Smooth muscle cell (in vitro differentiated cells): Measurements from ENCODE around the gene TMC7. TPM values are rescaled to one million over a fixed set of nuclear protein-coding genes. Genes with fewer than 3 reads are reported as not detected.
A peak's percentile ranks its signal among the peaks of the same experiment; 100 is the strongest.

Source experiments
- DNase-seq: peaks from one replicate; lab custom pipeline; 2025; ENCODE audit not compliant: unreplicated experiment; lab: John Stamatoyannopoulos, UW
- H2AFZ ChIP-seq: fragments of 200-600 bp; sonication (generic); 2 replicates; pipeline ENCODE4 v1.6.0; 2016; ENCODE audit warnings: antibody characterized with exemption, low read depth, mild to moderate bottlenecking
- H3F3A ChIP-seq: fragments of 200-600 bp; sonication (generic); 2 replicates; pipeline ENCODE4 v1.6.0; 2017; ENCODE audit warnings: antibody characterized with exemption, low read depth
- H3K27ac ChIP-seq: fragments of 200-600 bp; sonication (generic); 2 replicates; pipeline ENCODE4 v1.5.1; 2016; ENCODE audit warnings: low read depth, mild to moderate bottlenecking
- H3K27me3 ChIP-seq: fragments of 200-600 bp; sonication (generic); 2 replicates; pipeline ENCODE4 v1.6.1; 2016; ENCODE audit warnings: low read depth, mild to moderate bottlenecking
- H3K36me3 ChIP-seq: fragments of 200-600 bp; sonication (generic); 2 replicates; pipeline ENCODE4 v1.5.1; 2016; ENCODE audit warnings: low read depth
- H3K4me1 ChIP-seq: fragments of 200-600 bp; sonication (generic); 2 replicates; pipeline ENCODE4 v1.5.1; 2016; ENCODE audit warnings: low read depth
- H3K4me2 ChIP-seq: fragments of 200-600 bp; sonication (generic); 2 replicates; pipeline ENCODE4 v1.6.0; 2016; ENCODE audit warnings: mild to moderate bottlenecking
- H3K4me3 ChIP-seq: fragments of 200-600 bp; sonication (generic); 2 replicates; pipeline ENCODE4 v1.5.1; 2016; ENCODE audit warnings: mild to moderate bottlenecking
- H3K79me2 ChIP-seq: fragments of 200-600 bp; sonication (generic); 2 replicates; pipeline ENCODE4 v1.6.0; 2016; ENCODE audit warnings: low read depth, mild to moderate bottlenecking
- H3K9ac ChIP-seq: fragments of 200-600 bp; sonication (generic); 2 replicates; pipeline ENCODE4 v1.6.0; 2016; ENCODE audit warnings: low read depth
- H3K9me3 ChIP-seq: fragments of 200-600 bp; sonication (generic); replicated peaks from 2 replicates; pipeline ENCODE4 v1.5.1; 2016; ENCODE audit warnings: low read depth
- H4K20me1 ChIP-seq: fragments of 200-600 bp; sonication (generic); 2 replicates; pipeline ENCODE4 v1.6.0; 2016; ENCODE audit warnings: low read depth
- CTCF ChIP-seq: fragments of 200-600 bp; sonication (generic); IDR thresholded peaks from 2 replicates; pipeline ENCODE4 v1.5.1; 2017; ENCODE audit warnings: borderline replicate concordance, mild to moderate bottlenecking, antibody characterized with exemption; ENCODE audit not compliant: insufficient read depth, poor library complexity, severe bottlenecking
- WGBS: methylation state at CpG from one replicate; pipeline ENCODE4 v1.1.7; 2016; ENCODE audit warnings: low lambda C conversion rate; 5-methylcytosine and 5-hydroxymethylcytosine counted together
- polyA plus RNA-seq: library from polyadenylated mRNA; unstranded; fragments of >200 nt; fragmentation: Nextera tagmentation; extraction: Ambion mirVana; gene quantifications from 2 replicates; pipeline ENCODE4 v1.2.1, GENCODE V29; 2016
- total RNA-seq: library from RNA; depleted of rRNA; stranded (reverse); fragments of >200 nt; gene quantifications from 2 replicates; pipeline ENCODE4 v1.2.3, GENCODE V29; 2014

Gene TMC7
- total and polyA plus RNA-seq, 2 experiments from 2014 or later, result 0.54 to 1.7 TPM

GRCh38 chr16:19066988-19067348, 83.2 kb downstream of the TMC7 start:
- Histone ChIP-seq H3F3A (no peaks in the 10 kb centered on the region), H4K20me1 (no peaks in the 10 kb centered on the region), H3K79me2 (no peaks in the 10 kb centered on the region), H2AFZ (peak overlapping the region; percentile 9), H3K9me3 (no peaks in the 10 kb centered on the region), H3K27me3 (no peaks in the 10 kb centered on the region), H3K4me2 (peak overlapping the region; percentile 71), H3K36me3 (no peaks in the 10 kb centered on the region), H3K9ac (peak overlapping the region; percentile 100), H3K4me1 (no peaks in the 10 kb centered on the region), H3K4me3 (peak overlapping the region; percentile 78), H3K27ac (peak overlapping the region; percentile 99)
- DNase-seq, result no peak
- TF ChIP-seq CTCF, result no peak
- WGBS, result 74% methylated on average over 9 of the region's 9 CpGs

- no peaks in the 10 kb centered on the region for H3F3A ChIP-seq
- peak within 1 kb of the TSS; percentile 78 for H3K4me3 ChIP-seq
- no peak for TF ChIP-seq CTCF
- H2AFZ ChIP-seq, result peak within 1 kb of the TSS; percentile 92
- no peaks in the 10 kb centered on the region for H3K4me1 ChIP-seq
- H3K27me3 ChIP-seq, result no peaks in the 10 kb centered on the region
- H3K9ac ChIP-seq, result peak within 1 kb of the TSS; percentile 100
- peak; percentile 98 for DNase-seq
- WGBS, result under 1% methylated on average over 65 of the region's 68 CpGs
- peak within 1 kb of the TSS; percentile 99 for H3K27ac ChIP-seq
- H3K9me3 ChIP-seq, result no peaks in the 10 kb centered on the region
- H3K79me2 ChIP-seq, result no peaks in the 10 kb centered on the region
- no peaks in the 10 kb centered on the region for H4K20me1 ChIP-seq
- no peaks in the 10 kb centered on the region for H3K36me3 ChIP-seq
- H3K4me2 ChIP-seq, result peak within 1 kb of the TSS; percentile 84
Measured at GRCh38 chr16:19067349-19068236, 83.9 kb downstream of the TMC7 start, which contains the start of gene COQ7. COQ7 (plus strand) TSS chr16:19067614; CDS start chr16:19067665, 51 bp downstream.

GRCh38 chr16:19068237-19068815, 84.6 kb downstream of the TMC7 start:
- no peak for TF ChIP-seq CTCF
- peak overlapping the region; percentile 92 for H2AFZ ChIP-seq
- peak overlapping the region; percentile 100 for H3K9ac ChIP-seq
- H3K79me2 ChIP-seq, result no peaks in the 10 kb centered on the region
- H3K36me3 ChIP-seq, result no peaks in the 10 kb centered on the region
- H3K9me3 ChIP-seq, result no peaks in the 10 kb centered on the region
- H3K4me3 ChIP-seq, result peak overlapping the region; percentile 78
- H3F3A ChIP-seq, result no peaks in the 10 kb centered on the region
- H4K20me1 ChIP-seq, result no peaks in the 10 kb centered on the region
- peak overlapping the region; percentile 99 for H3K27ac ChIP-seq
- H3K4me2 ChIP-seq, result peak overlapping the region; percentile 84
- H3K27me3 ChIP-seq, result no peaks in the 10 kb centered on the region
- H3K4me1 ChIP-seq, result no peaks in the 10 kb centered on the region
- 76% methylated on average over 19 of the region's 19 CpGs for WGBS
- DNase-seq, result no peak
